Measurements from ENCODE around the gene MGAT4C. TPM values are rescaled to one million over a fixed set of nuclear protein-coding genes. Genes with fewer than 3 reads are reported as not detected.

MGAT4C gene
- total RNA-seq, 1 donor from 2014 or later = 1.8 TPM

GRCh38 chr12:86057092-86057845 lies 198.9 kb downstream of the MGAT4C start:
- no peak overlapping the region for H3K27ac Mint-ChIP-seq

GRCh38 chr12:86052921-86053320 lies 203.3 kb downstream of the MGAT4C start:
- Mint-ChIP-seq H3K27ac (no peak overlapping the region), H3K4me1 (no peaks in the 10 kb centered on the region), H3K9me3 (peaks cover 7% of the 10 kb centered on the region), H3K36me3 (no peaks in the 10 kb centered on the region), H3K4me3 (no peak overlapping the region), H3K27me3 (ENCODE audit: low read depth) (no peaks in the 10 kb centered on the region)
- no peak for TF ChIP-seq CTCF (IDR thresholded peaks at IDR 0.05; ENCODE audit: unreplicated experiment)
- no peak for DNase-seq (ENCODE audit: low spot score in 2 of 2, unreplicated experiment in 2 of 2)

More at GRCh38 chr12:86057092-86057845, 198.9 kb downstream of the MGAT4C start:
- DNase-seq (ENCODE audit: low spot score in 2 of 2, unreplicated experiment in 2 of 2) = no peak
- peaks cover 11% of the 10 kb centered on the region for H3K9me3 Mint-ChIP-seq
- H3K4me1 Mint-ChIP-seq = no peaks in the 10 kb centered on the region
- no peaks in the 10 kb centered on the region for H3K27me3 Mint-ChIP-seq (ENCODE audit: low read depth)
- peaks cover 3% of the 10 kb centered on the region for H3K36me3 Mint-ChIP-seq
- no peak overlapping the region for H3K4me3 Mint-ChIP-seq
- no peak for TF ChIP-seq CTCF (IDR thresholded peaks at IDR 0.05; ENCODE audit: unreplicated experiment)

GRCh38 chr12:86050010-86050409 lies 206.2 kb downstream of the MGAT4C start:
- H3K4me1 Mint-ChIP-seq = no peaks in the 10 kb centered on the region
- no peak overlapping the region for H3K4me3 Mint-ChIP-seq
- H3K27me3 Mint-ChIP-seq (ENCODE audit: low read depth) = no peaks in the 10 kb centered on the region
- peaks cover 13% of the 10 kb centered on the region for H3K9me3 Mint-ChIP-seq
- no peak for DNase-seq (ENCODE audit: low spot score in 2 of 2, unreplicated experiment in 2 of 2)
- H3K36me3 Mint-ChIP-seq = no peaks in the 10 kb centered on the region
- TF ChIP-seq CTCF (IDR thresholded peaks at IDR 0.05; ENCODE audit: unreplicated experiment) = no peak
- no peak overlapping the region for H3K27ac Mint-ChIP-seq

- Mint-ChIP-seq H3K4me1 (no peaks in the 10 kb centered on the region), H3K4me3 (no peak overlapping the region), H3K27me3 (ENCODE audit: low read depth) (no peaks in the 10 kb centered on the region), H3K9me3 (peaks cover 42% of the 10 kb centered on the region), H3K36me3 (peaks cover 14% of the 10 kb centered on the region), H3K27ac (no peak overlapping the region)
- DNase-seq (ENCODE audit: low spot score in 2 of 2, unreplicated experiment in 2 of 2) = no peak
- TF ChIP-seq CTCF (IDR thresholded peaks at IDR 0.05; ENCODE audit: unreplicated experiment) = no peak
These were observed 211.8 kb downstream of the MGAT4C start for GRCh38 chr12:86044396-86044795.

GRCh38 chr12:86042062-86042461 lies 214.1 kb downstream of the MGAT4C start:
- Mint-ChIP-seq H3K4me3 (no peak overlapping the region), H3K27ac (no peak overlapping the region), H3K27me3 (ENCODE audit: low read depth) (no peaks in the 10 kb centered on the region), H3K36me3 (peaks cover 29% of the 10 kb centered on the region), H3K4me1 (no peaks in the 10 kb centered on the region), H3K9me3 (peaks cover 63% of the 10 kb centered on the region)
- no peak for TF ChIP-seq CTCF (IDR thresholded peaks at IDR 0.05; ENCODE audit: unreplicated experiment)
- DNase-seq (ENCODE audit: low spot score in 2 of 2, unreplicated experiment in 2 of 2) = no peak
